Neural progenitor cell (in vitro differentiated cells): Measurements from ENCODE around the gene UHRF2.

Source experiments
- CTCF ChIP-seq: fragments of 200-600 bp; sonication (generic); IDR thresholded peaks from 2 replicates; pipeline ENCODE4 v1.5.1; 2017; ENCODE audit warnings: antibody characterized with exemption, mild to moderate bottlenecking
- EZH2 ChIP-seq: fragments of 200-600 bp; sonication (generic); IDR thresholded peaks from 2 replicates; pipeline ENCODE4 v1.6.1; 2017; ENCODE audit warnings: antibody characterized with exemption, mild to moderate bottlenecking, moderate library complexity

- TF ChIP-seq EZH2 (no peak), CTCF (no peak)
Measured at GRCh38 chr9:6484210-6484609, 71.2 kb downstream of the UHRF2 start.
